Measurements from ENCODE around the gene PFN1.

Gene PFN1

GRCh38 chr17:4896332-4897197 is 51.8 kb downstream of the PFN1 start:
- DNase-seq (ENCODE audit: low read depth), result no peak

- no peak for DNase-seq (ENCODE audit: low read depth)
Measured at GRCh38 chr17:4895657-4896331, 52.5 kb downstream of the PFN1 start.

Measured in iris pigment epithelial cell (primary cell).